ENCODE measurements around the gene GFPT2. TPM values are rescaled to one million over a fixed set of nuclear protein-coding genes. Genes with fewer than 3 reads are reported as not detected.
"Not testable (repeated sequence)": the region's sequence is repeated elsewhere in the genome, so short reads cannot be mapped to it uniquely, and the experiment has no call there.

The GFPT2 gene
- total RNA-seq, 1 donor from 2014 or later, result 70.7 TPM

DNA sequence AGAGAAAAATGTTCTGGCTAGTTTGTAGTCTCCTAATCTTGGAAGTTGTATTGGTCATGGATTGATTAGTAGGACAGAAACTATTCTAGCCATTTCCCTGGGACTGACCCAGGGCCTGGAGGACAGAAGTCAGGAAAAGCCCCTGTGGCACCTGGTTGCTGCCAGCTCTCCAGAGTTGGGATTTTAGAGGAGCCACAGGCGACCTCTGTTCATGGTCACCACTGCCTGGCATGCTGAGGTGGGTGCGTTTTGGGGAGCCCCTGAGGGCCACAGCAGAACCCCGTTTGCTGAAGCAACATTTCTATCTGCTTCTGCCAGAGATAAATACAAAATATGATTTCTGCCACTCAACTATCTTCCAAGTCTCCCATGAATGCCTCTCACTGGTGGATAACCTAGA lies 53.6 kb downstream of the GFPT2 start:
- Mint-ChIP-seq H3K4me3 (ENCODE audit: unreplicated experiment) (no peak overlapping the region), H3K36me3 (ENCODE audit: unreplicated experiment) (peaks cover 18% of the 10 kb centered on the region), H3K4me1 (ENCODE audit: unreplicated experiment) (peaks cover 17% of the 10 kb centered on the region), H3K9me3 (ENCODE audit: unreplicated experiment) (no peaks in the 10 kb centered on the region), H3K27me3 (ENCODE audit: unreplicated experiment) (no peaks in the 10 kb centered on the region), H3K27ac (ENCODE audit: unreplicated experiment) (no peak overlapping the region)
- DNase-seq (ENCODE audit: extremely low spot score, unreplicated experiment), result no peak
- TF ChIP-seq, protein P1, sequence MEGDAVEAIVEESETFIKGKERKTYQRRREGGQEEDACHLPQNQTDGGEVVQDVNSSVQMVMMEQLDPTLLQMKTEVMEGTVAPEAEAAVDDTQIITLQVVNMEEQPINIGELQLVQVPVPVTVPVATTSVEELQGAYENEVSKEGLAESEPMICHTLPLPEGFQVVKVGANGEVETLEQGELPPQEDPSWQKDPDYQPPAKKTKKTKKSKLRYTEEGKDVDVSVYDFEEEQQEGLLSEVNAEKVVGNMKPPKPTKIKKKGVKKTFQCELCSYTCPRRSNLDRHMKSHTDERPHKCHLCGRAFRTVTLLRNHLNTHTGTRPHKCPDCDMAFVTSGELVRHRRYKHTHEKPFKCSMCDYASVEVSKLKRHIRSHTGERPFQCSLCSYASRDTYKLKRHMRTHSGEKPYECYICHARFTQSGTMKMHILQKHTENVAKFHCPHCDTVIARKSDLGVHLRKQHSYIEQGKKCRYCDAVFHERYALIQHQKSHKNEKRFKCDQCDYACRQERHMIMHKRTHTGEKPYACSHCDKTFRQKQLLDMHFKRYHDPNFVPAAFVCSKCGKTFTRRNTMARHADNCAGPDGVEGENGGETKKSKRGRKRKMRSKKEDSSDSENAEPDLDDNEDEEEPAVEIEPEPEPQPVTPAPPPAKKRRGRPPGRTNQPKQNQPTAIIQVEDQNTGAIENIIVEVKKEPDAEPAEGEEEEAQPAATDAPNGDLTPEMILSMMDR (IDR thresholded peaks at IDR 0.05), result no peak

- not testable (repeated sequence) for H3K27me3 Mint-ChIP-seq (ENCODE audit: unreplicated experiment); DNase-seq (ENCODE audit: extremely low spot score, unreplicated experiment); H3K27ac Mint-ChIP-seq (ENCODE audit: unreplicated experiment); H3K4me3 Mint-ChIP-seq (ENCODE audit: unreplicated experiment); H3K9me3 Mint-ChIP-seq (ENCODE audit: unreplicated experiment)
- peaks cover 18% of the 10 kb centered on the region for H3K36me3 Mint-ChIP-seq (ENCODE audit: unreplicated experiment)
- H3K4me1 Mint-ChIP-seq (ENCODE audit: unreplicated experiment), result peaks cover 17% of the 10 kb centered on the region
Measured at GRCh38 chr5:180299014-180299413, 54.1 kb downstream of the GFPT2 start.

DNA sequence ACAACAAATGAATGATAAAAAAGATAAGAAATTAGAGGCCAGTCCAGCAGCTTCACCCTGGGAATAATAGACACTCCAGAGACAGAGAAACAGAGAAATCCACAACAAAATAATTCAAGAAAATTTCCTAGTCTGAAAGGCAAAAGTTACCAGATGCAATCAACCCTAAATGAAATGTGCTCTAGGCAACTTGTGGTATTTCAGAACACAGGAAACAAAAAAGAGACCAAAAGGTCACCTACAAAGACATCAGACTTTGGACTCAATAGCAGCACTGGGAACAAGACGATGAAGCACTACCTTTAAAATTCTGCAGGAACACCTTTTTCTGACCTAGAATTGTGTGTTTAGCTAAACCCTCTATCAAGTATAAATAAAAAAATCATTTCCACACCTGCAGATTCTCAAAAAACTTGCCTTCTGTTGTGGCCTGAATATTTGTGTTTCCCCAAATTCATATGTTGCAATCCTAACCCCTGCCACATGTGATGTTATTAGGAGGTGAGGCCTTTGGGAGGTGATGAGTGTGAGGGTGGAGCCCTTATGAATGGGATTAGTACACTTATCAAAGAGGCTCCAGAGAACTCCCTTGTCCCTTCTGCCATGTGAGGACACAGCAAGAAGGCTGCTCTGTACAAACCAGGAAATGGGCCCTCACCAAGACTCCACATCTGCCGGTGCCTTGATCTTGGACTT lies 55.4 kb downstream of the GFPT2 start:
- Mint-ChIP-seq H3K36me3 (ENCODE audit: unreplicated experiment) (peaks cover 16% of the 10 kb centered on the region), H3K27ac (ENCODE audit: unreplicated experiment) (no peak overlapping the region), H3K9me3 (ENCODE audit: unreplicated experiment) (no peaks in the 10 kb centered on the region), H3K4me3 (ENCODE audit: unreplicated experiment) (no peak overlapping the region), H3K4me1 (ENCODE audit: unreplicated experiment) (peaks cover 25% of the 10 kb centered on the region), H3K27me3 (ENCODE audit: unreplicated experiment) (no peaks in the 10 kb centered on the region)
- DNase-seq (ENCODE audit: extremely low spot score, unreplicated experiment), result no peak
- TF ChIP-seq, protein P1 (IDR thresholded peaks at IDR 0.05), result no peak

GRCh38 chr5:180296771-180297170 lies 56.4 kb downstream of the GFPT2 start:
- Mint-ChIP-seq H3K27ac (ENCODE audit: unreplicated experiment) (no peak overlapping the region), H3K4me3 (ENCODE audit: unreplicated experiment) (no peak overlapping the region), H3K36me3 (ENCODE audit: unreplicated experiment) (peaks cover 11% of the 10 kb centered on the region), H3K27me3 (ENCODE audit: unreplicated experiment) (no peaks in the 10 kb centered on the region), H3K9me3 (ENCODE audit: unreplicated experiment) (no peaks in the 10 kb centered on the region), H3K4me1 (ENCODE audit: unreplicated experiment) (peaks cover 28% of the 10 kb centered on the region)
- TF ChIP-seq, protein P1 (IDR thresholded peaks at IDR 0.05), result no peak
- DNase-seq (ENCODE audit: extremely low spot score, unreplicated experiment), result no peak

GRCh38 chr5:180294913-180295555 lies 58.1 kb downstream of the GFPT2 start:
- Mint-ChIP-seq H3K36me3 (ENCODE audit: unreplicated experiment) (no peaks in the 10 kb centered on the region), H3K27me3 (ENCODE audit: unreplicated experiment) (no peaks in the 10 kb centered on the region), H3K4me1 (ENCODE audit: unreplicated experiment) (peaks cover 38% of the 10 kb centered on the region)

More at GRCh38 chr5:180294913-180295555, 58.1 kb downstream of the GFPT2 start:
- Mint-ChIP-seq H3K27ac (ENCODE audit: unreplicated experiment) (no peak overlapping the region), H3K9me3 (ENCODE audit: unreplicated experiment) (no peaks in the 10 kb centered on the region), H3K4me3 (ENCODE audit: unreplicated experiment) (no peak overlapping the region)
- TF ChIP-seq, protein P1 (IDR thresholded peaks at IDR 0.05), result no peak
- DNase-seq (ENCODE audit: extremely low spot score, unreplicated experiment), result no peak

Data from osteocyte (in vitro differentiated cells).